ENCODE measurements around the gene APEH. TPM values are rescaled to one million over a fixed set of nuclear protein-coding genes. Genes with fewer than 3 reads are reported as not detected.
A peak's percentile ranks its signal among the peaks of the same experiment; 100 is the strongest.
"Not testable (repeated sequence)": the region's sequence is repeated elsewhere in the genome, so short reads cannot be mapped to it uniquely, and the experiment has no call there.

Gene APEH
- polyA plus RNA-seq, 4 donors: 136 to 159 (median 151) TPM

DNA sequence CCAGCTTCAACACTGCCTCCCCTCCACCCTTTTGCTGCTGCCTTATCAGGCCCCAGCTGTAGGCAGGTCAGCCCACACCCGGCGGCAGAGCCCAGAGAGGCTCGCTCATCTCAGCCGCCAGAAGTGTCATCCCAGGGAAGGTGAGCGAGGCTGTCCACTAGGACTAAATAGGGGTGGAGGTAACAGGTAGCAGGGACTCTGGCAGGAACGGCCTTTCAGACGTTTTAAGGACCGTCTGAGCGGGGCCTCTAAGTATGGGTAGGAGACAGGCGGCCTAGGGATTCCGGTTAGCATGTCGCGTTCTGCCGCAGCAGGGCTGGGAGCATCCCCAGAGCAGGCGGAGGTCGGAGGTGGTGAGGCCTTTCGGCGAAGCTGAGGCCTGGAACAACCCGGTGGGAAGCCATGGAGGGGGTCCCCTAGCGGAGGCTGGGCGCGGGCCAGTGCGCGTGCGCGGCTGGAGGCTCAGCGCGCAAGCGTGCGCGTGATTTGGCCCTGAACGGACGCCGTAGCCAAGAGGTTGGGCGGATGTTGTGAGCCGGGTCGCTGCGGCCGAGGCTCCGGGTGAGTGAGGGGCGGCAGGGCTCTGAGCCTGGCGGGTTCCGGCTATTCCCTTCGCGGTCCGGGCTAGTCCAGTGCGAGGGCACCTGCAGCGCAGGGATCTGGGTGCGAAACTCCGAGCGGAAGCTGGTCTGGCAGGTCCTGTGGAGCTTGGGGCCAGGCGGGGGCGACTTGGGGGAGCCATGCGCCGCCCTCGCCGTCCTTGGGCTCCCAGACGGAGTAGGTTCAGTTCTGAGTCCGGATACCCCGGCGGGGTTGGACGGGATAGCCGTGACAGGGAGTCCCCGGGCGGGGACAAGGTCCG is 15.1 kb downstream of the APEH start, which contains the start of the genes MST1 and RNF123:
TSS of gene MST1 (minus strand) at position 429 of the 862 bp plus-strand sequence. CDS start 783 bp downstream, outside the sequence.
TSS of gene RNF123 (plus strand) at position 512 of the 862 bp plus-strand sequence. CDS start 1,609 bp downstream, outside the sequence.
- DNase-seq (ENCODE audit: low read depth in 4 of 4, low spot score in 2 of 4): peak; percentile 79 to 91 (median 86)

DNA sequence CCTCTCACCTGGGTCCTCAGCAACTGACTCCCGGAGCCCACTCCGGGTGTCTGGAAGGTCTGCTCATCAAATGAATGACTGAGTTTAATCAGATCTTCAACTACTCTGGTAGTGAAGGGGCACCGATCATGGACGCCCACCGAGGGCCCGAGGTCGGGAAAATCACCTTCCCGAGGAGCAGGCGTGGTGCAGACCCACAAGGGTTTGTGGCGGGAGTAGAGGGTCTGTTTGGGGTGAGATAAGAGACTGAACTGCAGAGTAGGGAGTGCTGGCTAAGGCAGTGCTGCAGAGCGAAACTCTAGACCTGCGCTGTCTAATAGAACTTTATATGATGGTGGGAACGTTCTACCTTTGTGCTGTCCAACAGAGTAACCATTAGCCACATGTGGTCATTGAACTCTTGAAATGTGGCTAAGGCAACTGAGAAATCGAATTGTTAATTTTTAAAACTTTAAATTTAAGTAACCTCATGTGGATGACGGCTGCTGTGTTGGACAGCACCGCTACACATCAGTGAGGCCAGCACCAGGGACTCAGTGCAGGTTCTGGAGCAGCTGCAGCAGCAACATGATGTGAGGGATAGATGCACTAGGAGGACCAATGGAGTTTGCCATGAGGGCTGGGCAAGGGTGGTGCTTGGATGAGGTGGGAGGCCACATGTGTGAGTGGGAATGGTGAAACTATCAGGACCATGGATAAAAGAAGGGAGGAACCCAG is 15.9 kb downstream of the APEH start:
- not testable (repeated sequence) for DNase-seq (ENCODE audit: low read depth in 4 of 4, low spot score in 2 of 4)

DNA sequence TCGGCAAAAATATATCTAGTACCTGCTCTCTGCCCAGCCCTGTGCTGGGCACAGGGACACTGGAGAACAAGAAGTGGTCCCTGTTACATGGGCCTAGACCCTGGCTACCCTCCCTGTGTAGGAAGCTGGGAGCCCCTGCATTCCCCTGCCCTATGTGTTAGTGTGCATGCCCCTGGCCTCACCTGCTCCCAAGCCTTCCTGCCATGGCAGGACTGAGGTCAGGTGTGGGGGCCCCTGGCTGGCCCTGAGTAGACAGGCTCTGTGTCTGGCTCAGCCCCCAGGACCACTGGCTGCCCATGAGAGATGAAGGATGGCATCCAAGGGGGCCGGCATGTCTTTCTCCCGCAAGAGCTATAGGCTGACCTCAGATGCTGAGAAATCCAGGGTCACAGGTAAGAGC is 16.7 kb downstream of the APEH start:
- DNase-seq (ENCODE audit: low read depth in 4 of 4, low spot score in 2 of 4): not testable (repeated sequence)

DNA sequence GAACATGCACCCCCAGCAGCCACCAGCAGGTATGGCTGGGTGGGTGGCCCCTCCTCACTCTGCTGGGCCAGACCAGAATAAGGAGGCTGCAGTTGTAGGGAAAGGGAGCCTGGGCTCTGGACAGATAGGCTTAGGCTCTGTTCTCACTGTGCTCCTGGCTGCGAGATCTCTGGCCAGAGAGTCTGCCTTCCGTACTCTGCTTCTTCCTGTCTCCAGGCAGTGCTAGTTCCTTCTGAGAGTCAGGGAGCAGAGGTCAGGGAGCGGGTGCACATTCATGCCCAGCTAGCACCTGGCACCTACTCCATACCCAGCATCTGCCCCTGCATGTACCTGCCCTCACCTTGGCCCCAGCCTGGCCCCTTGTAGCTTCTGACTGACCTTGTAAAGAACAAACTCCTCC is 17.3 kb downstream of the APEH start:
- DNase-seq (ENCODE audit: low read depth in 4 of 4, low spot score in 2 of 4): not testable (repeated sequence)

DNA sequence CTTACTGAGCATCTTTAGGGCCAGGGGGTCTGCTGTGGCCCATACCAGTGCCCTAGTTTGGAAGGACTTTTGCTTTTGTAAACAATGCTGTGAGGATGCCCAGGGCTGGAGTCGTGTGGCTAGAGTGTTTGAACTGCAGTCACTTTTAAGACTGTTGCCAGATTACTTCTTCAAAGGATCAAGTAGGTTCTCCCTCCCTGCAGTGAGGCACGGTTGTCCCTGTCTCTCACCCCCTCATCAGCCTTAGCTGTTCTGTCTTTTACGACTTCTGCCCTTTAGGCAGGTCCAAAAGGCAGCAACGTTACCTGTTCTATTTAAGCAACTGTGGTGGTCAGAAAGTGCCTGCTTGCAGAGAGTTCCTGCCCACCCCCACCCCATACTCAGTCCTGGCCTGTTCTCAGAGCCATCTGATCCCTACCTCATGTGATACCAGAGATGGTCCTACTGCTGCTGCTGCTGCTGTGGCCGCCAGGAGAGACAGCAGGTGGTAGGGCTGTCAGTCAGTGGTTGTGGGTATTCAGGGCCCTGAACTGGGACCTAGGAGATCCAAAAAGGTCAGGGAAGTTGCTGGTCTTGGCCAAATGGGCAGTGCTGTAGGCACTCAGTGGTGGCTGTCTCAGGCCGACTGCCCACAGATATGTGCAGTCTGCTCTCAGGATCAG is 20.4 kb downstream of the APEH start:
- DNase-seq (ENCODE audit: low read depth in 4 of 4, low spot score in 2 of 4): not testable (repeated sequence)

DNA sequence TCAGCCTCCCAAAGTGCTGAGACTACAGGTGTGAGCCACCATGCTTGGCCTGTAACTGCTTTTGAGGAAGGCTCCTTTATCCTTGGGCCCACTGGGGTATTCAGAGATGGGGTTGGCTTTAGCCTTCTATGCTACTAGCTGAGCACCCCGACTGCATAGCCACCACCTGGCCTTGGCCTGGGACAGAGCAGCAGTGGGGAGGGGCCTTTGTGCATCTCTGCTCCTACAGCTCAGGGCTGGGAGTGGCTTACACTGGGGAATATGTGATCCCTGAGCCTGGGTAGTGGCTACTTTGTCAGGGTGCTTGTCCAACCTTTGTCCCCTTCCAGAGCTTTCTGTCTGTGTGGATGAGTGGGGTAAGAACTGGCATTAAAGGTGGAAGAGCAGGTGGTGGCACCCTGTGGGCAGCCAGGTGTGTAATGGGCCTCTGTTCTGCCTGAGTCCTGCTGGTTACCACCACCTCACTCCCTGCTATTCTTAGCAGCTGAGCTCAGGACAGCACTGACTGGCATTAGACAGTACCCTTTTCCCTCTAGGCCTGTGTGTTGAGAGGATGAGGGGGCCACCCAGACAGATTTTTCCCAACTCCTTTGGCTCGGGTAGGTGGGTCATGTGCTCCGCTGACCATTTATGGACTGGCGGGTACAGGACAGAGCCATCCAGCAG is 21.3 kb downstream of the APEH start:
- not testable (repeated sequence) for DNase-seq (ENCODE audit: low read depth in 4 of 4, low spot score in 2 of 4)

DNA sequence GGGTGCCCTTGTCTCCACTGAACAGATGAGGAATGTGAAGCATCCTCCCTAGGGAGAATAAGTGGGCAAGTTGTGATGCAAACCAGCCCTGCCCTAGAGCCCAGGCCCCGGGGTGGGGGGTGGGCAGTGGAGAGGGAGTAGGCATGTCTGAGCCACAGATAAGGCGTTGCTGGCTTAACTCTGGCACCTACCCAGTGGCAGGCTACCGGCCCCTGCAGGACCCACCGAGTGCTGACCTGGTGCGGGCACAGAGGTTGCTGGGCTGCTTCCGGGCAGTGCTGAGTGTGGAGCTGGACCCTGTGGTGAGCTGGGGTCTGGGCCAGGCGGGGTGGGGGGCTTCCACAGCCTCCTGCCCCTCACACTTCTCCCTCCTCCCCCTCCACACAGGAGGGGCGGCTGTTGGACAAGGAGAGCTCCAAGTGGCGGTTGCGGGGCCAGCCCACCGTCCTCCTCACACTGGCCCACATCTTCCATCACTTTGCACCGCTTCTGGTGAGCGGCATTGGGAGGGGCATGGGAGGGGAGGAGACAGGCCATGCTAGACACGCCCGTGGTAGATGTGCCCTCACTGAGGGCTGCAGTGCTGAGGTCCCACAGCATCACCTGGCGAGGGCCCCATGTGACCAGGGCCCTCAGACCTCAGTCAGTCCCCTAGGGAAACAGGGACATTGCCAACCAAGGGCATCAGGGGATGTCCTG is 25.3 kb downstream of the APEH start:
- no peak for DNase-seq (ENCODE audit: low read depth in 4 of 4, low spot score in 2 of 4)

DNA sequence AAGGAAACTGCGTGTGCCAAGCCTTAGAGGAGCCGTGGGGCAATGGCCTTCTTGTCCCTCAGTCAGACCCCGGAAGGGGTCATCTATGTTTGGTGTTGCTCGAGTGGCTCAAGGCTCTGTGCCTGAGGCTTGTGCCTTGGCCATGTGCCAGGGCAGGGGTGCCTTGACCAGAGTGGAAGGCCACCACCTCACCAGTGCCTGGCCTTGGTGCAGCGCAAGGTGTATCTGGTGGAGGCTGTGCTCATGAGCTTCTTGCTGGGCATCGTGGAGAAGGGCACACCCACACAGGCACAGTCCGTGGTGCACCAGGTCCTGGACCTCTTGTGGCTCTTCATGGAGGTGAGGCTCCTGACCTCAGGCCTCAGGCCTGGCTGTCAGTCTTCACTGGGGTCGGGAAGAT is 25.9 kb downstream of the APEH start:
- no peak for DNase-seq (ENCODE audit: low read depth in 4 of 4, low spot score in 2 of 4)

DNA sequence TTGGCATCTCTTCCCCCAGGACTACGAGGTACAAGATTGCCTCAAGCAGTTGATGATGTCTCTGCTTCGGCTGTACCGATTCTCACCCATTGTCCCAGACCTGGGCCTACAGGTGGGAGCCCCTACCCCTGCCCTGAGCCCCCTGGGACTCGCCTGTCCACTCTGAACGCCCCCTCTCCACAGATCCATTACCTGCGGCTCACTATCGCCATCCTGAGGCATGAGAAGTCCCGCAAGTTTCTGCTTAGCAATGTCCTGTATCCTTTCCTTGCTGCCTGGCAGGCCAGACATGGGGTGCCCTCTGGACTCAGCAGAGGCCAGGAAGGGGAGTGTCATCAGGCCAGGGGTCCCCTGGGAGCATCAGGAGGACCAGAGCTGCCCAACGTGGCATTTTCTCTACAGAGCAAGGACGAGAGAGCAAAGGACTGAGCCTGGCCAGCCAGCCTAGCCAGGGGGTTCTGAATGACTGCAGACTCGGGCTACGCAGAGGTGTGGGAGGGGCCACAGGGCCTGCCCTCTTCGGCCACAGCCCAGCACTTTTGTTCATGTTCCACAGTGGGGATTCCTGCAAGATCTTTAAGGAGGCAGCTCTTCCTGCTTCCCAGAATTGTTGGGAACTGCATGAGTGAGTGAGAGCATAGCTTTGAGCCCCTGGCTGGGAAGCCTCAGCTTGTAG is 26.4 kb downstream of the APEH start:
- no peak for DNase-seq (ENCODE audit: low read depth in 4 of 4, low spot score in 2 of 4)

DNA sequence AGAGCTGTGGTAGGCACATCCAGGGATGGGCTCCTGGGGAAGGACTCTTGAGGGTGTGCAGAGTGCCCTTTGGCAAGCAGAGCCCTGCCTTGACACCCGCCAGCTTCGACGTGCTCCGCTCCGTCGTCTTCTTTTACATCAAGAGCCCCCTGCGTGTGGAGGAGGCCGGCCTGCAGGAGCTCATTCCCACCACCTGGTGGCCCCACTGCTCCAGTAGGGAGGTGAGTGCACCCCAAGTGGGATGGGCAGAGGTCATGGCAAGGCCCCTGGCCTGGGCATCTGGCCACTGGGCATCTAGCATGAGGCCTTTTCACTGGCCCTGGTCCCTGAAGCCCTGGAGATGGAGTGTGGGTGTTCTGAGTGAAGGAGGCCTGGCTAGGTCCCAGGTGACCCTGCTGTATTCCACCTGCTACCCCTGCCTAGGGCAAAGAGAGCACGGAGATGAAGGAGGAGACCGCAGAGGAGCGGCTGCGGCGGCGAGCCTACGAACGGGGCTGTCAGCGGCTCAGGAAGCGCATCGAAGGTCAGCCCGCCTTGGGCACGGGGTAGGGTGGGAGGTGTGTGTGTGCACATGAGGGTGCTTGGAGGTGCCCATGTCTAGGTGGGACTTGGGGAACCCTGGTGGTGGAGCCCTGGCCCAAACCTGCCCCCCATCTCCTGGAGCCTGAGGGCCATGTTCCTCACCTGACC is 27.4 kb downstream of the APEH start:
- no peak for DNase-seq (ENCODE audit: low read depth in 4 of 4, low spot score in 2 of 4)

DNA sequence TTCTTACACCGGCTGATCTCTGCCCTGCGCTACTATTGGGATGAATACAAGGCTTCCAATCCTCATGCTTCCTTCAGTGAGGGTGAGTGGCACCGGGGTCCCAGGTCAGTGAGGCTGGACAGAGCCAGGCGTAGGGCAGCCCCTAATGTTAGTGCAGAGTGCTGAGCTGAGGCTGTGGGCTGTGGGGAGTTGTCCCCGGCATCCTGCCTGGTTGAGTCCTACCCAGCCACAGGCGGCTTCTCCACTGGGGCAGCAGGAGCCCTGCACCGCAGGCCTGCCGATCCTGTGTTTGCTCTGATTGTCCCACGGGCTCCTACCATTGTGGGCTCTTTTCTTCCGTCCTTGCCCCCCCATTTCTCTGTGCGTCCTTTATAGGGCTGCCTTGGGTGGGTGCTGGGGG is 28.5 kb downstream of the APEH start:
- no peak for DNase-seq (ENCODE audit: low read depth in 4 of 4, low spot score in 2 of 4)

DNA sequence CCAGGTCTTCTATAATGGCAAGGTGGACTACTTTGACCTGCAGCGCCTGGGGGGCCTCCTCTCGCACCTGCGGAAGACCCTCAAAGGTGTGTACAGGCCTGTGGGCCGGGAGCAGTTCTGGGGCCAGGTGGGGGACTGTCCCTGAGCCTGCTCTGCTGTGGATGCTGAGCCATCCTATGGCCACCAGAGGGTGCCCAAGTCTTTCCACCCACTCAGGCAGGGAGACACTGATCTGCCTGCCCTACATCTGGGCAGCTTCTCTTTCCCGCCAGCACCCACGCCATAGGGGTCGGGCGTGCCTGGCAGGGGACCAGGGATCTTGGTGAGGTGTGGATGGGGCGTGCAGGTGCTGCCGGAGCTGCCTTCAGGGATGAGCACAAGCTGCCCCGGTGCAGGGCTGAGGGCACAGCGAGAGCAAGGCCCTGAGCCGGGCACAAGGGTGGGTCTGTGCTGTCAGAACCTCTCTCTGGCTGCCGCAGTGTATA is 29.3 kb downstream of the APEH start:
- no peak for DNase-seq (ENCODE audit: low read depth in 4 of 4, low spot score in 2 of 4)

DNA sequence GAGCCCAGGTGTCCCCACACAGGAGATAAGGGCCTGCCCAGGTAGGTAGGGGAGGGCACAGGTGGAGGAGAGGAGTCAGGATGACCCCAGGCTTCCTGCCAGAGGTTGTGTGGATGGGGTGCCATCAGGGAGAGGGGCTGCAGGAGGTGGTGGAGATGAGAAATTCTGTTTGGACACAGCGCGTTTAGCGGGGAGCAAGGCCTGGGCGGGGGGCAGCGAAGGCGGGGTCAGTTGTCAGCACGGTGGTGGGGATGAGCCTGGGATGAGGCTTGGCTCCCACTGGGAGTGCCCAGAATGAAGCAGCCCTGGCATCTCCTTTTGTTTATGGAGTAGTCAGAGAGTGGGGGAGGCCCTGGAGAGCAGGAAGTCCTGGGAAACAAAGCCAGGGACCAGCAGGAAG is 29.8 kb downstream of the APEH start:
- DNase-seq (ENCODE audit: low read depth in 4 of 4, low spot score in 2 of 4): no peak

DNA sequence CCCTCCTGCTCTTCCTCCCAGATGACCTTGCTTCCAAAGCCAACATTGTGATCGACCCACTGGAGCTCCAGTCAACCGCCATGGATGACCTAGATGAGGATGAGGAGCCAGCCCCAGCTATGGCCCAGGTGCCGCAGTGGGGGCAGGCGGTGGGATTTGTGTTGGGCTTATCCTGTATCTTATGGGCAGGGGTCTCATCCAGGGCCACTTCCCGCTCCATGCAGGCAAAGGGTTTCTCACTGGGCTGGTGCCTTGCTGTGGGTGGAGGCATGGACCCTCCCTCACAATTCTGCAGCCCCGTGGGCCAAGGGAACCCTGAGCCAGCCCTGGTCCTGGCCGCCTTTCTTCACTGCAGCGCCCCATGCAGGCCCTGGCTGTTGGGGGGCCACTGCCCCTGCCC is 30.5 kb downstream of the APEH start:
- no peak for DNase-seq (ENCODE audit: low read depth in 4 of 4, low spot score in 2 of 4)

DNA sequence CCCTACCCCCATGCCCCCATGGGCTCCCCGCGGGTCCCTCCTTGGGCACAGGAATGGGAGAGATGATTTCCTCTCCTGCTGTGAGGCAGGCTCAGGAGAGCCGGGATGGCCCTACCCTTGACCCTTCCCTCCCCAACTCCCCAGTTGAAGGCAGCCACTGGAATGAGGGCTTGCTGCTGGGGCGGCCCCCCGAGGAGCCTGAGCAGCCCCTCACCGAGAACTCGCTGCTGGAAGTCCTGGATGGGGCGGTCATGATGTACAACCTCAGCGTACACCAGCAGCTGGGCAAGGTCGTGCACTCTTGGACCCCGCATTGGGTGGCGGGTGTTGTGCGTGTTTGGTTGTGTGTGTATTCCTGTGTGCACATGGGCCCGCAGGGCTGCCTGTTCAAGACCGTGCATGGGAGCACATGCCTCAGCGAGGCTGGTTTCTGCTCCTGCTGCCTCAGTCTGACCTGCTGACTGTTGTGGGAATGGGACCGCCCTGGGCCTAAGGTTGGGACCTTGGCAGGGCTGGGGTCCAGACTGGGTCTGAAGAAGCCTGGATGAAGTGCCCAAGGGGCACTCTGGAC is 31.3 kb downstream of the APEH start:
- DNase-seq (ENCODE audit: low read depth in 4 of 4, low spot score in 2 of 4): no peak

DNA sequence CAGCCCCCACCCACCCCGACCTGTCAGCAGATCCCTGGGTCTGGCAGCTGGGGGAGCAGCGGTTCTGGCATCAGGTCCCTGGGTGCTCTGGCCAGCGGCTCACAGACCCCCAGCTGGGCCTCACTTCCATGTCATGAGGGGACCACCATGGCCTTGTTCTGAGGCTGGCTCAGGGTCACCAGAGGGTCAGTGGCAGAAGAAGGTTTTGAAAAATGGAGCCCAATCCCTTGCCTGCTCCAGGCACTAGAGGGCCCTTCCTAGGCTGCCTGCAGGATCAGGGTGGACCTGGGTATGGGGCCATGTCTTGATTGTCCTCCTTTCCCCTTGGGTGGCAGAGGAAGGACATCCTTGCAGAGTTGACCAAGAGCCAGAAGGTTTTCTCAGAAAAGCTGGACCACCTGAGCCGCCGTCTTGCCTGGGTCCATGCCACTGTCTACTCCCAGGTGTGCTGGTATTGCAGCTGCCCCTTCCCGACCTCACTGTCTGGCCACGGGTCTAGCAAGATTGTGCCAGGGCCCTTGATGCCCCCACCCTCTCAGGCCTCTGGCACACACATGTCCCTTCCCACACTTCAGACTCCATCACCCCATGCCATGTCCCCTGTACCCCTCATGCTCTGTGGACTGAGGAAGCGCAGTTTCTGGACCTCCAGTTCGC is 32.4 kb downstream of the APEH start:
- no peak for DNase-seq (ENCODE audit: low read depth in 4 of 4, low spot score in 2 of 4)

DNA sequence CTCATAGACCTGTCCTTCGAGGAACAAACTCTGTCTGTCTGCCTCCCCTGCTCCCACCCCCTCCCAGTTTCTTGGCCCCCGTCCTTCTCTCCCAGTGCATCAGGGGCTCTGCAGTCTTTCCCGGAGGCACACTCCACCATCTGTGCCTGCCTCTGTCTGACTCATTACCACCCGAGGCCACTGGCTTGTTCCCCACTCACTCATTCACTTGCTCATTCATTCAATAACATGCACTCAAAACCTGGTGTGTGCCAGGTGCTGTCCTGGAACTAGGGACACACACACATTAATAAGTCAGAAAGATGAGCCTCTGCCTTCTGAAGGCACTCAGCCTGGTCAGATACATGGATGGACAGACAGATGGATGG is 32.9 kb downstream of the APEH start:
- DNase-seq (ENCODE audit: low read depth in 4 of 4, low spot score in 2 of 4): no peak

DNA sequence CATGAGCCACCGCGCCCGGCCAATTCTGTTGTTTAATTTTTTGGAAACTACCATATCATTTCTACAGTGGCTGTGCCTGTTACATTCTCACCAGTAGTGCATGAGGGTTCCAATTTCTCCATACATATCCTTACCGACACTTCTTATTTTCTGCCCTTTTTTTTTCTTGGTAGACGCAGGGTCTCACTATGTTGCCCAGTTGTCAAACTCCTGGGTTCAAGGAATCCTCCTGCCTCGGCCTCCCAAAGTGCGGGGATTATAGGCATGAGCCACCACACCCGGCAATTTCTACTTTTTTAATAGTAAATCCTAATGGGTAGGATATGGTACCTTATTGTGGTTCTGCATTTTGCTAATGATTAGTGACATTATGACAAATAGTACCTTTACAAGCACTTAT is 35.7 kb downstream of the APEH start:
- DNase-seq (ENCODE audit: low read depth in 4 of 4, low spot score in 2 of 4): no peak
